HEK293T (cell line): ENCODE measurements around the gene GALNT14.

Source experiments
- CTCF ChIA-PET: fragments of 350-600 bp; formaldehyde crosslinking; extraction: SDS; loops from one replicate; lab custom pipeline; 2021; ENCODE audit warnings: antibody characterized with exemption, inconsistent platforms; lab: Yijun Ruan, JAX
- POLR2A ChIA-PET: fragments of 350-600 bp; formaldehyde crosslinking; extraction: SDS; loops from one replicate; lab custom pipeline; 2020; ENCODE audit warnings: antibody characterized with exemption, inconsistent platforms; lab: Yijun Ruan, JAX
- DNase-seq: peaks from one replicate; pipeline ENCODE4 v3.0.0; 2012; ENCODE audit warnings: mixed read lengths; ENCODE audit errors: extremely low spot score
- ARNT ChIP-seq: fragments of 450-650 bp; IDR thresholded peaks from 2 replicates; pipeline ENCODE4 v1.6.1; 2017; ENCODE audit warnings: mild to moderate bottlenecking
- BHLHE40 ChIP-seq: fragments of 450-650 bp; IDR thresholded peaks from 2 replicates; pipeline ENCODE4 v1.6.1; 2016; ENCODE audit warnings: mild to moderate bottlenecking, moderate library complexity, borderline replicate concordance
- CTBP1 ChIP-seq: fragments of 450-650 bp; IDR thresholded peaks from 2 replicates; pipeline ENCODE4 v1.6.1; 2016; ENCODE audit warnings: borderline replicate concordance
- ELF4 ChIP-seq: fragments of 450-650 bp; IDR thresholded peaks from 2 replicates; pipeline ENCODE4 v1.6.1; 2017; ENCODE audit warnings: antibody characterized with exemption
- FOXA1 ChIP-seq: fragments of 450-650 bp; IDR thresholded peaks from 2 replicates; pipeline ENCODE4 v1.6.1; 2016; ENCODE audit warnings: mild to moderate bottlenecking
- FOXK2 ChIP-seq: fragments of 450-650 bp; IDR thresholded peaks from 2 replicates; pipeline ENCODE4 v1.6.1; 2016; ENCODE audit warnings: mild to moderate bottlenecking
- FOXM1 ChIP-seq: fragments of 450-650 bp; IDR thresholded peaks from 2 replicates; pipeline ENCODE4 v1.6.1; 2017; ENCODE audit warnings: mild to moderate bottlenecking, borderline replicate concordance
- HDGF ChIP-seq: fragments of 450-650 bp; IDR thresholded peaks from 2 replicates; pipeline ENCODE4 v1.6.1; 2017; ENCODE audit warnings: antibody characterized with exemption, borderline replicate concordance
- L3MBTL2 ChIP-seq: fragments of 450-650 bp; conservative IDR thresholded peaks from 2 replicates; pipeline ENCODE4 v1.6.1; 2016; ENCODE audit warnings: mild to moderate bottlenecking
- LEF1 ChIP-seq: fragments of 450-650 bp; IDR thresholded peaks from 2 replicates; pipeline ENCODE4 v1.6.1; 2017; ENCODE audit warnings: mild to moderate bottlenecking, borderline replicate concordance
- NFRKB ChIP-seq: fragments of 450-650 bp; IDR thresholded peaks from 2 replicates; pipeline ENCODE4 v1.6.1; 2016; ENCODE audit warnings: mild to moderate bottlenecking, moderate library complexity
- PKNOX1 ChIP-seq: fragments of 450-650 bp; IDR thresholded peaks from 2 replicates; pipeline ENCODE4 v1.6.1; 2016
- SP1 ChIP-seq: fragments of 450-650 bp; IDR thresholded peaks from 2 replicates; pipeline ENCODE4 v1.6.1; 2017
- SUZ12 ChIP-seq: fragments of 450-650 bp; IDR thresholded peaks from 2 replicates; pipeline ENCODE4 v1.6.1; 2016; ENCODE audit warnings: mild to moderate bottlenecking
- TARDBP ChIP-seq: fragments of 450-650 bp; IDR thresholded peaks from 2 replicates; pipeline ENCODE4 v1.6.1; 2016
- ZNF384 ChIP-seq: fragments of 450-650 bp; IDR thresholded peaks from 2 replicates; pipeline ENCODE4 v1.6.1; 2016

Gene GALNT14

GRCh38 chr2:30957591-30957990 lies 180.6 kb downstream of the GALNT14 start:
- ChIA-PET POLR2A (no interaction called here), CTCF (no interaction called here)
- DNase-seq = no peak
- TF ChIP-seq SUZ12 = no peak

DNA sequence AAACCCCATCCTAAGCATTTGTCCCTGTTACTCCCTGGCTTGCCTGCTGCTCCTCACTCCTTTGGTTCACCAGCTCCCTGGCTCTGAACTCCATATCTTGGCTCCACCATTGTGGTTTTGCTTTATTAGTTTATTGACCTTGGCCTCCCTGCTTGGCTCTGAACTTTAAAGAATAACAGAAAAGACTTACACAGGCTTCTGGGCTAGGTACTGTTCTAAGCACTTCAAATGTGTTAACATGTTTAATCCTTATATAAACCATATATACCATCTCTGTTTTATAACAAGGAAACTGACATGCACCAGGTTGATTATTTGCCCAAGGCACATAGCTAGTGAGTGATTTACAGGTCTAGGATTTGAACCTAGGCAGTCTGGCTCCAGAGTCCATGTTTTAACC lies 181.2 kb downstream of the GALNT14 start:
- TF ChIP-seq SUZ12 (no peak), ARNT (no peak), HDGF (no peak), FOXK2 (no peak), FOXA1 (no peak), NFRKB (no peak), ZNF384 (no peak), ELF4 (no peak), TARDBP (no peak), PKNOX1 (no peak), LEF1 (no peak), L3MBTL2 (no peak), SP1 (no peak), FOXM1 (no peak), BHLHE40 (no peak), CTBP1 (no peak)
- DNase-seq = no peak
- POLR2A ChIA-PET = no interaction called here
- CTCF ChIA-PET = no interaction called here

DNA sequence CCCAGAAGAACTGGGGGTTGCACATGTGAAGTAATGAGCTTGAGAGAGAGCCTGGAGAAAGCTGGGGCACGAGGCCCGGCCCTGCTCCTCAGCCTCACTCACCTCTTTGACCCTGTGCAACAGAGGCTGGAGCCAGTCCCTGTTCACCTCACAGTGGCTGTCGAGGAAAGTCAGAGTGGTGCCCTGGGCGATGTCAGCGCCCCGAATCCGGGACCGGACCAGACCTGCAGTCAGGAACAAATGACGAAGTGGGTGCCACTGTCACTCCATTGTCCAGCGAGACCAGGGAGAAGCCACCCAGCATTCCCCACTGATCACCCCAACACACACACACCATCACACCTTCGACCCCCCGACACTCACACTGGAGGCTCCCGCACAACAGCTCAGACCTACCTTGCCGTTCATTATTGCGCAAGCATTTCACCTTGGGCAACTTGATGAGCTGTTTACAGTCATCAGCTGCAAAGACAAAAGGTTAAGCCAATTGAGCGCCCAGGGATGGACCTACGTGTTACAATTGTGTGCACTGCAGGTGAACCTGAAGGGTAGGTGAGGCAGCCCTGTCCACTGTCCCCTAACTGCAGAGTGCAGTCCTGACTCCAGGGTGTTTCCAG lies 182.6 kb downstream of the GALNT14 start:
- TF ChIP-seq TARDBP = no peak
- no peak for TF ChIP-seq LEF1
- no peak for DNase-seq
- ChIA-PET POLR2A (no interaction called here), CTCF (no interaction called here)

DNA sequence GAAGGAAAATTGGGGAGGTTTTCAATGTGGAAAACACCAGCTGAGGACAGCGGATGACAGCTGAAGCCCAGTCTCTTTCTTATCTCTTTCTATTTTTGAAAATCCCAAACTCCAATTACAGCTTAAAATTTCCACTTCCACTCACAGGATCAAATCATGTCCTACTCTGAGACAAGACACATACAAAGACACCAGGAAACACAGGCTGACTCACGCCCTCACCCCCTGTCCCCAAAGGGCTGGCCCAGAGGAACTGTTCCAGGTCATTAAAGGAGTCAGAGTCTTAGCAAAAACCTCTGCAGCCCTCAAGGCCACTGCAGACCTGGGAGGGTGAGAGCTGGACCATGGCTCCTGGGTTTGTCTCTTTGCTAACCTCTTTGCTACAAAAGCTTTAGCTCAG lies 187.9 kb downstream of the GALNT14 start:
- POLR2A ChIA-PET = no interaction called here
- DNase-seq = no peak
- no peak for TF ChIP-seq ZNF384
- no peak for TF ChIP-seq FOXK2
- no peak for TF ChIP-seq CTBP1
- TF ChIP-seq FOXA1 = no peak
- no peak for TF ChIP-seq TARDBP
- no peak for TF ChIP-seq PKNOX1
- no peak for TF ChIP-seq L3MBTL2
- TF ChIP-seq SP1 = no peak
- TF ChIP-seq ARNT = no peak
- TF ChIP-seq FOXM1 = no peak
- no peak for TF ChIP-seq ELF4
- TF ChIP-seq HDGF = no peak
- no peak for TF ChIP-seq LEF1
- TF ChIP-seq NFRKB = no peak
- no peak for TF ChIP-seq SUZ12
- TF ChIP-seq BHLHE40 = no peak
- CTCF ChIA-PET = no interaction called here

GRCh38 chr2:30949435-30949834 lies 188.8 kb downstream of the GALNT14 start:
- ChIA-PET CTCF (no interaction called here), POLR2A (interaction anchor here (1.3 kb wide), 1 partner anchor 439 kb away, joined by 4 read pairs; no protein-coding TSS in a partner anchor)
- no peak for DNase-seq
- TF ChIP-seq FOXA1 (no peak), LEF1 (no peak), HDGF (no peak), ELF4 (no peak), BHLHE40 (no peak), NFRKB (no peak), L3MBTL2 (no peak), PKNOX1 (no peak), SP1 (no peak), CTBP1 (no peak), ZNF384 (no peak), SUZ12 (no peak), FOXK2 (no peak), TARDBP (no peak), FOXM1 (no peak), ARNT (no peak)

DNA sequence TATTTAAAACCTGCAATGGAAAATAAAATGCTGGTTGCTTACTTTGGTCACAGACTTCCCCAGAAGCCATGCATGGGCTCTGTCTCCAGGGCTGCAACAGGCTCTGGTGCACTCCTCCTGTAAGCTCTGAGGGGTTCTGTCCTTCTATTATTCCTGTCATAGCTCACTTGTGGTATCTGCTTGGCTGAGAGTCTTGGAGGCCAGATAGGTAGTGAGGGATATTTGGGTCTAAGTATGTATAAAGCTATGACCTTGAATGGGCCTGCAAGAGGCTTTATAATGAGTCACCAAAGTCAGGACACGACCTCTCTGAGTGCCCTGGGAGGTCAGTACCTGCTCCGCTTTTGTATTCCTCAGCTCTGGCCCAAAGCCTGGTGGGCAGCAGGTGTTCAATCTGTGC lies 189.4 kb downstream of the GALNT14 start:
- TF ChIP-seq FOXK2 (no peak), BHLHE40 (no peak), ARNT (no peak), FOXM1 (no peak), ELF4 (no peak), TARDBP (no peak), L3MBTL2 (no peak), LEF1 (no peak), SP1 (no peak), ZNF384 (no peak), NFRKB (no peak), CTBP1 (no peak), FOXA1 (no peak), PKNOX1 (no peak), SUZ12 (no peak), HDGF (no peak)
- ChIA-PET CTCF (no interaction called here), POLR2A (interaction anchor here (1.1 to 1.3 kb wide), 2 partner anchors 10 to 438 kb away, joined by 3 to 4 read pairs; no protein-coding TSS in a partner anchor)
- no peak for DNase-seq
